K562 (cell line): ENCODE measurements around the gene EPSTI1. TPM values are rescaled to one million over a fixed set of nuclear protein-coding genes. Genes with fewer than 3 reads are reported as not detected.

ENCODE experiments used
- ATAC-seq: fragments of 200-7000 bp; cut with Tn5 transposase; 3 replicates; pipeline ENCODE4 v1.9.1; 2020; ENCODE audit warnings: moderate library complexity
- BruUV-seq: library from RNA; stranded (reverse); fragments of 400-500 nt; replicated peaks from 2 replicates; lab custom pipeline; 2021; lab: Mats Ljungman, UMichigan
- CTCF ChIA-PET: fragments of 300-600 bp; formaldehyde crosslinking; extraction: SDS; loops from one replicate; lab custom pipeline; 2021; ENCODE audit warnings: low intra/inter-chr PET ratio; lab: Yijun Ruan, JAX
- POLR2A ChIA-PET: fragments of 300-600, 350-650 bp; sonication (Branson Sonifier 250); formaldehyde crosslinking; extraction: SDS; loops from one replicate; lab custom pipeline; 2021; ENCODE audit warnings: antibody characterized with exemption, inconsistent platforms; lab: Yijun Ruan, JAX
- DNase-seq, 4 experiments: peaks; one replicate each; pipeline versions ENCODE4 v3.0.0 to v3.0.0-alpha.2; 2011 to 2018; ENCODE audit warnings: low spot score in 3 of 4, mixed read lengths in 3 of 4; ENCODE audit errors: extremely low read depth in 1 of 4
- FAIRE-seq: peaks from 2 replicates; lab custom pipeline; 2011; peaks lifted over from hg19 to GRCh38; lab: Jason Lieb, UNC
- H2AFZ ChIP-seq: 2 replicates; pipeline ENCODE4 v1.6.0; 2011; ENCODE audit warnings: low read depth, low read length, control low read depth, inconsistent platforms
- H3K27ac ChIP-seq: fragments of 200-600 bp; 3 replicates; pipeline ENCODE4 v1.8.0; 2011; ENCODE audit warnings: low read depth, mild to moderate bottlenecking, control low read depth, inconsistent platforms, low read length, moderate library complexity, mixed read lengths; ENCODE audit errors: extremely low read depth
- H3K27me3 ChIP-seq, 2 experiments: fragments of 300-600 bp in 1 of 2; 2 replicates in 1 of 2; 3 replicates in 1 of 2; pipeline versions ENCODE4 v1.6.0 to v1.8.0; 2011; ENCODE audit warnings: inconsistent platforms in 2 of 2, low read length in 2 of 2, mild to moderate bottlenecking in 1 of 2, mixed read lengths in 1 of 2, moderate library complexity in 1 of 2; ENCODE audit not compliant: control insufficient read depth in 2 of 2, insufficient read depth in 2 of 2
- H3K36me3 ChIP-seq: fragments of 300-600 bp; 3 replicates; pipeline ENCODE4 v1.8.0; 2011; ENCODE audit warnings: mild to moderate bottlenecking, low read length, inconsistent platforms; ENCODE audit not compliant: control insufficient read depth, insufficient read depth
- H3K4me1 ChIP-seq, 2 experiments: fragments of 200-600 bp in 1 of 2; replicated peaks in 1 of 2; 2 replicates in 1 of 2; 3 replicates in 1 of 2; pipeline versions ENCODE4 v1.5.1 to v1.8.0; 2011; ENCODE audit warnings: inconsistent platforms in 2 of 2, low read length in 2 of 2, mild to moderate bottlenecking in 1 of 2, mixed read lengths in 1 of 2, moderate library complexity in 1 of 2; ENCODE audit not compliant: control insufficient read depth in 2 of 2, insufficient read depth in 2 of 2
- H3K4me2 ChIP-seq: 2 replicates; pipeline ENCODE4 v1.6.1; 2011; ENCODE audit warnings: low read length, control low read depth, inconsistent platforms, mixed read lengths; ENCODE audit not compliant: insufficient read depth
- H3K4me3 ChIP-seq: fragments of 200-600 bp; sonication (generic), shearing (Covaris generic); 2 replicates; pipeline ENCODE4 v1.5.1; 2016; ENCODE audit warnings: control low read depth, inconsistent platforms
- H3K79me2 ChIP-seq: fragments of 200-600 bp; 3 replicates; pipeline ENCODE4 v1.8.0; 2011; ENCODE audit warnings: low read length, inconsistent platforms; ENCODE audit not compliant: control insufficient read depth, insufficient read depth
- H3K9ac ChIP-seq, 2 experiments: 2 replicates each; pipeline versions ENCODE4 v1.6.0 to v1.6.1; 2011; ENCODE audit warnings: low read depth in 2 of 2, low read length in 2 of 2, control low read depth in 1 of 2, inconsistent platforms in 1 of 2, mild to moderate bottlenecking in 1 of 2, mixed read lengths in 1 of 2; ENCODE audit not compliant: insufficient read depth in 1 of 2
- H3K9me1 ChIP-seq: one replicate; pipeline ENCODE4 v1.6.0; 2011; ENCODE audit warnings: inconsistent platforms, mild to moderate bottlenecking, low read length, moderate library complexity; ENCODE audit not compliant: control insufficient read depth, insufficient read depth
- H3K9me3 ChIP-seq: replicated peaks from 2 replicates; pipeline ENCODE4 v1.5.1; 2011; ENCODE audit warnings: low read depth, low read length, inconsistent platforms; ENCODE audit not compliant: control insufficient read depth, insufficient read depth
- H4K20me1 ChIP-seq: replicated peaks from 2 replicates; pipeline ENCODE4 v1.6.1; 2011; ENCODE audit warnings: low read length, inconsistent platforms, mixed read lengths; ENCODE audit not compliant: control insufficient read depth, insufficient read depth
- BCL6 ChIP-seq: fragments of 250-450 bp; sonication (Bioruptor Pico); IDR thresholded peaks from 2 replicates; pipeline ENCODE4 v1.4.0; 2020
- CBX5 ChIP-seq: IDR thresholded peaks from 2 replicates; pipeline ENCODE4 v1.6.1; 2014; ENCODE audit warnings: low read depth, borderline replicate concordance
- CBX8 ChIP-seq: fragments of 200-600 bp; sonication (generic); IDR thresholded peaks from 2 replicates; pipeline ENCODE4 v1.6.1; 2012; ENCODE audit warnings: borderline replicate concordance, mixed run types, low read depth, mild to moderate bottlenecking, moderate library complexity, mixed read lengths, low read length, control low read depth, inconsistent platforms; ENCODE audit not compliant: poor library complexity, severe bottlenecking; ENCODE audit errors: extremely low read depth
- CSDE1 ChIP-seq, 2 experiments: fragments of 450-650 bp; IDR thresholded peaks; 2 replicates each; pipeline ENCODE4 v1.6.1; 2016; ENCODE audit warnings: mild to moderate bottlenecking in 1 of 2
- E2F4 ChIP-seq: sonication (generic); formaldehyde crosslinking; IDR thresholded peaks from 2 replicates; pipeline ENCODE4 v1.8.0; 2022; ENCODE audit warnings: mild to moderate bottlenecking, low read depth, missing genetic modification reagents
- HOXB6 ChIP-seq: fragments of 250-450 bp; sonication (Bioruptor Pico); IDR thresholded peaks from 2 replicates; pipeline ENCODE4 v1.5.1; 2022; ENCODE audit warnings: mild to moderate bottlenecking, borderline replicate concordance
- MAFF ChIP-seq: IDR thresholded peaks from 2 replicates; pipeline ENCODE4 v1.6.1; 2012; ENCODE audit warnings: low read length, improper control_type of control experiment
- RBBP5 ChIP-seq: fragments of 200-600 bp; sonication (generic); IDR thresholded peaks from 2 replicates; pipeline ENCODE4 v1.6.1; 2012; ENCODE audit warnings: borderline replicate concordance, mild to moderate bottlenecking, low read length, control low read depth, inconsistent platforms; ENCODE audit not compliant: insufficient read depth, poor library complexity, severe bottlenecking
- RBM22 ChIP-seq: fragments of 200-400 bp; formaldehyde crosslinking; IDR thresholded peaks from 2 replicates; pipeline ENCODE4 v1.6.1; 2018; ENCODE audit warnings: low read length, low read depth; ENCODE audit not compliant: poor library complexity, severe bottlenecking
- SIX5 ChIP-seq, 2 experiments: IDR thresholded peaks; 2 replicates each; pipeline ENCODE4 v1.6.1; 2011; ENCODE audit warnings: low read length in 2 of 2, borderline replicate concordance in 1 of 2, low read depth in 1 of 2, mild to moderate bottlenecking in 1 of 2, moderate library complexity in 1 of 2; ENCODE audit not compliant: insufficient read depth in 1 of 2
- UBTF ChIP-seq, 2 experiments: IDR thresholded peaks; 2 replicates each; pipeline ENCODE4 v1.6.1; 2012; ENCODE audit warnings: improper control_type of control experiment in 2 of 2, low read depth in 2 of 2, low read length in 2 of 2, borderline replicate concordance in 1 of 2
- ZFP91 ChIP-seq: sonication (generic); formaldehyde crosslinking; IDR thresholded peaks from 2 replicates; pipeline ENCODE4 v1.8.0; 2022; ENCODE audit warnings: mild to moderate bottlenecking, missing genetic modification reagents
- ZSCAN32 ChIP-seq: fragments of 450-650 bp; formaldehyde crosslinking; IDR thresholded peaks from 2 replicates; pipeline ENCODE4 v1.4.0; 2020; ENCODE audit warnings: mild to moderate bottlenecking, moderate library complexity
- WGBS: fragments of 100-300 bp; shearing (Covaris generic); methylation state at CpG from one replicate; pipeline ENCODE4 v1.1.6; 2016; ENCODE audit warnings: low coverage, mixed read lengths; ENCODE audit not compliant: insufficient coverage; ENCODE audit errors: missing lambda C conversion rate; 5-methylcytosine and 5-hydroxymethylcytosine counted together
- in situ Hi-C: fragments of 300-500 bp; cut with MboI; formaldehyde crosslinking; loops from 4 replicates; pipeline ENCODE4 v1.15.0; 2018; ENCODE audit warnings: inconsistent platforms, mixed read lengths
- intact Hi-C: fragments of 100-400 bp; cut with micrococcal nuclease; formaldehyde crosslinking; loops from 2 replicates; pipeline ENCODE4 v1.14.2; 2022
- polyA plus RNA-seq, 8 experiments: library from polyadenylated mRNA; depleted of rRNA in 4 of 8; stranded (reverse) in 5 of 8; unstranded in 3 of 8; fragments of >200 nt; fragmentation: Nextera tagmentation in 2 of 8; fragmentation: Illumina TruSeq in 1 of 8; extraction: Ambion mirVana in 2 of 8; extraction: Trizol in 1 of 8; gene quantifications; 2 replicates each; pipeline versions ENCODE4 v1.2.1 to v1.2.3, GENCODE V29; 2011 to 2014; ENCODE audit warnings: inconsistent platforms in 1 of 8, missing spikeins in 1 of 8
- total RNA-seq, 7 experiments: library from RNA; depleted of rRNA in 6 of 7; stranded (reverse); fragments of >200 nt in 6 of 7; fragmentation: Illumina TruSeq in 2 of 7; extraction: Trizol in 2 of 7; gene quantifications; 2 replicates each; pipeline versions ENCODE4 v1.2.1 to v1.2.3, GENCODE V29; 2011 to 2021; ENCODE audit warnings: low replicate concordance in 1 of 7

The EPSTI1 gene
- total and polyA plus RNA-seq, 9 of the 15 experiments (the other 6 are each of a cell fraction or from before 2014, with no cell fraction given), result 0.18 to 1.0 TPM; not detected in 7

- TF ChIP-seq UBTF (IDR thresholded peaks at IDR 0.05; ENCODE audit: borderline replicate concordance in 1 of 2, low read depth in 2 of 2, low read length in 2 of 2) (no peak), BCL6 (CRISPR knock-in tag) (no peak), ZSCAN32 (CRISPR knock-in tag) (no peak)
Measured at GRCh38 chr13:42965281-42965680, 26.8 kb downstream of the EPSTI1 start (continued).

- POLR2A ChIA-PET, result no interaction called here
- no peak for ATAC-seq
- Histone ChIP-seq H3K9me3 (no peaks in the 10 kb centered on the region), H3K9ac (no peak overlapping the region), H2AFZ (no peak overlapping the region), H3K4me2 (no peak overlapping the region), H3K4me1 (no peaks in the 10 kb centered on the region), H3K79me2 (no peaks in the 10 kb centered on the region), H3K4me3 (no peak overlapping the region), H3K36me3 (no peaks in the 10 kb centered on the region), H3K27me3 (no peaks in the 10 kb centered on the region), H3K9me1 (no peaks in the 10 kb centered on the region), H4K20me1 (no peaks in the 10 kb centered on the region), H3K27ac (no peak overlapping the region)
- no peak for FAIRE-seq
- WGBS, result 10% methylated on average over 1 of the region's 1 CpG
- in situ Hi-C loops, result no loop called here
- no TSS peak for BruUV-seq
- CTCF ChIA-PET, result interaction anchor here (0.6 kb wide), 1 partner anchor 370 kb away, joined by 3 read pairs; no protein-coding TSS in a partner anchor
- no peak for DNase-seq
- intact Hi-C loops, result loop anchor here (5.0 kb wide), 1 partner anchor 838 kb away; no protein-coding TSS in a partner anchor
- TF ChIP-seq SIX5 (IDR thresholded peaks at IDR 0.05; ENCODE audit: borderline replicate concordance in 1 of 2, insufficient read depth in 1 of 2, low read depth in 1 of 2, low read length in 2 of 2) (no peak), CBX5 (no peak), CBX8 (no peak), ZFP91 (CRISPR knock-in tag) (no peak), E2F4 (no peak), RBM22 (no peak), MAFF (no peak), HOXB6 (CRISPR knock-in tag) (no peak), RBBP5 (no peak), CSDE1 (IDR thresholded peaks at IDR 0.05) (no peak)
Measured at GRCh38 chr13:42964761-42965161, 27.3 kb downstream of the EPSTI1 start.
